HFF-Myc (cell line): ENCODE data around the gene TWIST2.

Source experiments
- DNase-seq: peaks from one replicate; pipeline ENCODE4 v3.0.0-alpha.2; 2011; ENCODE audit warnings: low read depth; ENCODE audit errors: extremely low read depth
- H3K4me3 ChIP-seq: replicated peaks from 2 replicates; pipeline ENCODE4 v1.5.1; 2011; ENCODE audit warnings: low read depth, mild to moderate bottlenecking, control low read depth, low read length
- CTCF ChIP-seq: IDR thresholded peaks from 2 replicates; pipeline ENCODE4 v1.5.1; 2012; ENCODE audit warnings: mild to moderate bottlenecking, low read depth, low read length, control low read depth; ENCODE audit errors: missing control alignments

The TWIST2 gene

GRCh38 chr2:238882082-238882755, 34.3 kb downstream of the TWIST2 start:
- no peak for DNase-seq
- TF ChIP-seq CTCF: no peak
- no peak overlapping the region for H3K4me3 ChIP-seq

- H3K4me3 ChIP-seq: no peak overlapping the region
- DNase-seq: no peak
- no peak for TF ChIP-seq CTCF
Measured at GRCh38 chr2:238883421-238883901, 35.6 kb downstream of the TWIST2 start.

GRCh38 chr2:238884122-238884811, 36.4 kb downstream of the TWIST2 start:
- TF ChIP-seq CTCF: no peak
- DNase-seq: no peak
- no peak overlapping the region for H3K4me3 ChIP-seq

- H3K4me3 ChIP-seq: no peak overlapping the region
- no peak for TF ChIP-seq CTCF
- DNase-seq: no peak
Measured at GRCh38 chr2:238884812-238885408, 37.0 kb downstream of the TWIST2 start.

- no peak overlapping the region for H3K4me3 ChIP-seq
- DNase-seq: no peak
- TF ChIP-seq CTCF: peak; percentile 37
Measured at GRCh38 chr2:238886453-238887094, 38.7 kb downstream of the TWIST2 start.

GRCh38 chr2:238887616-238888015, 39.7 kb downstream of the TWIST2 start:
- DNase-seq: no peak
- no peak for TF ChIP-seq CTCF
- H3K4me3 ChIP-seq: no peak overlapping the region
